HepG2 (cell line): ENCODE measurements around the gene LYRM4. TPM values are rescaled to one million over a fixed set of nuclear protein-coding genes. Genes with fewer than 3 reads are reported as not detected.
A peak's percentile ranks its signal among the peaks of the same experiment; 100 is the strongest.

ENCODE experiments used
- AHR ChIP-seq: IDR thresholded peaks from 2 replicates; pipeline ENCODE4 v1.6.1; 2018; ENCODE audit warnings: missing genetic modification reagents, missing compliant biosample characterization
- CREB3 ChIP-seq: sonication (generic); formaldehyde crosslinking; IDR thresholded peaks from 2 replicates; pipeline ENCODE4 v1.5.0; 2020; ENCODE audit warnings: missing genetic modification reagents
- DR1 ChIP-seq: sonication (generic); formaldehyde crosslinking; IDR thresholded peaks from 2 replicates; pipeline ENCODE4 v1.8.0; 2021; ENCODE audit warnings: mild to moderate bottlenecking, missing genetic modification reagents, inconsistent platforms
- E2F1 ChIP-seq: sonication (generic); formaldehyde crosslinking; IDR thresholded peaks from 2 replicates; pipeline ENCODE4 v1.5.0; 2020; ENCODE audit warnings: missing genetic modification reagents
- FOXA1 ChIP-seq, 2 experiments: fragments of 450-650 bp in 1 of 2; sonication (generic) in 1 of 2; formaldehyde crosslinking in 1 of 2; IDR thresholded peaks; 2 replicates each; pipeline versions ENCODE4 v1.4.0 to v1.6.1; 2016 to 2020; ENCODE audit warnings: missing genetic modification reagents in 1 of 2
- ISX ChIP-seq: sonication (generic); formaldehyde crosslinking; conservative IDR thresholded peaks from 2 replicates; pipeline ENCODE4 v1.5.0; 2020; ENCODE audit warnings: missing genetic modification reagents
- JUN ChIP-seq: sonication (generic); formaldehyde crosslinking; IDR thresholded peaks from 2 replicates; pipeline ENCODE4 v1.4.0; 2020; ENCODE audit warnings: mild to moderate bottlenecking, missing genetic modification reagents
- KAT2B ChIP-seq: fragments of 150-350 bp; IDR thresholded peaks from 2 replicates; pipeline ENCODE4 v1.6.1; 2014; ENCODE audit warnings: low read depth, low read length, borderline replicate concordance
- MLLT10 ChIP-seq: sonication (generic); formaldehyde crosslinking; IDR thresholded peaks from 2 replicates; pipeline ENCODE4 v1.4.0; 2020; ENCODE audit warnings: missing genetic modification reagents
- NR3C1 ChIP-seq: sonication (generic); formaldehyde crosslinking; IDR thresholded peaks from 2 replicates; pipeline ENCODE4 v1.4.0; 2020; ENCODE audit warnings: missing genetic modification reagents
- PHB2 ChIP-seq: fragments of 450-650 bp; IDR thresholded peaks from 2 replicates; pipeline ENCODE4 v1.6.1; 2018; ENCODE audit not compliant: partially characterized antibody
- PHF8 ChIP-seq: sonication (generic); formaldehyde crosslinking; IDR thresholded peaks from 2 replicates; pipeline ENCODE4 v1.5.0; 2020; ENCODE audit warnings: missing genetic modification reagents
- PRDM10 ChIP-seq: sonication (generic); formaldehyde crosslinking; IDR thresholded peaks from 2 replicates; pipeline ENCODE4 v1.4.0; 2020; ENCODE audit warnings: low read depth, missing genetic modification reagents
- RXRB ChIP-seq: IDR thresholded peaks from 2 replicates; pipeline ENCODE4 v1.6.1; 2016; ENCODE audit warnings: borderline replicate concordance, missing genetic modification reagents, missing compliant biosample characterization
- SNAI1 ChIP-seq: sonication (generic); formaldehyde crosslinking; IDR thresholded peaks from 2 replicates; pipeline ENCODE4 v1.5.0; 2020; ENCODE audit warnings: mild to moderate bottlenecking, missing genetic modification reagents, borderline replicate concordance
- TFAP4 ChIP-seq: sonication (generic); IDR thresholded peaks from 2 replicates; pipeline ENCODE4 v1.6.1; 2016; ENCODE audit warnings: low read depth, borderline replicate concordance
- TMF1 ChIP-seq: sonication (generic); formaldehyde crosslinking; IDR thresholded peaks from 2 replicates; pipeline ENCODE4 v1.8.1; 2022; ENCODE audit warnings: low read depth, missing genetic modification reagents
- TRAFD1 ChIP-seq: sonication (generic); formaldehyde crosslinking; IDR thresholded peaks from 2 replicates; pipeline ENCODE4 v1.5.1; 2020; ENCODE audit warnings: missing genetic modification reagents, mild to moderate bottlenecking, borderline replicate concordance
- ZBTB8A ChIP-seq: sonication (generic); formaldehyde crosslinking; IDR thresholded peaks from 2 replicates; pipeline ENCODE4 v1.4.0; 2020; ENCODE audit warnings: mild to moderate bottlenecking, low read depth, missing genetic modification reagents, borderline replicate concordance
- ZFP36L2 ChIP-seq: sonication (generic); formaldehyde crosslinking; IDR thresholded peaks from 2 replicates; pipeline ENCODE4 v1.4.0; 2020; ENCODE audit warnings: missing genetic modification reagents
- ZNF138 ChIP-seq: sonication (generic); formaldehyde crosslinking; IDR thresholded peaks from 2 replicates; pipeline ENCODE4 v1.5.0; 2020; ENCODE audit warnings: mild to moderate bottlenecking, low read depth, missing genetic modification reagents
- ZSCAN29 ChIP-seq: sonication (generic); formaldehyde crosslinking; conservative IDR thresholded peaks from 2 replicates; pipeline ENCODE4 v1.4.0; 2020; ENCODE audit warnings: mild to moderate bottlenecking, missing genetic modification reagents
- polyA plus RNA-seq, 8 experiments: library from polyadenylated mRNA; depleted of rRNA in 3 of 8; stranded (reverse) in 7 of 8; unstranded in 1 of 8; fragments of >200 nt; fragmentation: Illumina TruSeq in 4 of 8; extraction: Trizol in 4 of 8; gene quantifications; 2 replicates each; pipeline versions ENCODE4 v1.2.1 to v1.2.3, GENCODE V29; 2011 to 2016; ENCODE audit warnings: low read depth in 4 of 8, missing spikeins in 1 of 8, mixed read lengths in 1 of 8; ENCODE audit not compliant: insufficient read depth in 1 of 8
- total RNA-seq, 5 experiments: library from RNA; depleted of rRNA; stranded (reverse); fragments of >200 nt; fragmentation: Illumina TruSeq; extraction: Trizol; gene quantifications; 2 replicates each; pipeline ENCODE4 v1.2.3, GENCODE V29; 2016; ENCODE audit warnings: low read depth in 1 of 5

The LYRM4 gene
- total and polyA plus RNA-seq, 2 of the 13 experiments (the other 11 are each of a cell fraction or from before 2014, with no cell fraction given), result 64.6 to 67.5 TPM

- TF ChIP-seq CREB3 (CRISPR knock-in tag) (no peak), MLLT10 (CRISPR knock-in tag) (no peak), PHF8 (peak; percentile 65), ZSCAN29 (CRISPR knock-in tag) (peak; percentile 93), PHB2 (no peak), ZNF138 (CRISPR knock-in tag) (no peak), ZFP36L2 (peak; percentile 74; the same call in 1 of the 2 replicates), E2F1 (CRISPR knock-in tag) (no peak), NR3C1 (CRISPR knock-in tag) (no peak), AHR (CRISPR knock-in tag) (0 out of 2 replicates have a peak, but pooled peaks have one; percentile 92), KAT2B (peak; percentile 55; the same call in 1 of the 2 replicates), SNAI1 (CRISPR knock-in tag) (no peak), TMF1 (CRISPR knock-in tag) (peak; percentile 48; the same call in 1 of the 2 replicates), JUN (peak; percentile 97), ZBTB8A (no peak), ISX (CRISPR knock-in tag) (no peak), TRAFD1 (CRISPR knock-in tag) (peak; percentile 85; the same call in 1 of the 2 replicates), DR1 (CRISPR knock-in tag) (no peak), RXRB (CRISPR knock-in tag) (peak; percentile 98), PRDM10 (CRISPR knock-in tag) (peak; percentile 84; the same call in 1 of the 2 replicates), TFAP4 (peak; percentile 86; the same call in 1 of the 2 replicates), FOXA1 (IDR thresholded peaks at IDR 0.05) (peak; percentile 95), FOXA1 (CRISPR knock-in tag; IDR thresholded peaks at IDR 0.05) (peak; percentile 99)
Observed at GRCh38 chr6:5068153-5068751, 192.5 kb downstream of the LYRM4 start (continued).
